Measurements from ENCODE around the gene CMSS1. TPM values are rescaled to one million over a fixed set of nuclear protein-coding genes. Genes with fewer than 3 reads are reported as not detected.
A peak's percentile ranks its signal among the peaks of the same experiment; 100 is the strongest.

CMSS1 gene
- total RNA-seq, 1 donor from 2014 or later: 28.4 TPM

- no peak for DNase-seq (ENCODE audit: low read depth)
- no peak for TF ChIP-seq CTCF (conservative IDR thresholded peaks at IDR 0.05; ENCODE audit: low read depth, low read length)
- no peak overlapping the region for H3K4me3 ChIP-seq (ENCODE audit: low read depth, low read length)
These were observed 40.8 kb downstream of the CMSS1 start for GRCh38 chr3:99858469-99858868.

GRCh38 chr3:99859825-99860224, 42.2 kb downstream of the CMSS1 start:
- no peak overlapping the region for H3K4me3 ChIP-seq (ENCODE audit: low read depth, low read length)
- peak; percentile 76 for DNase-seq (ENCODE audit: low read depth)
- no peak for TF ChIP-seq CTCF (conservative IDR thresholded peaks at IDR 0.05; ENCODE audit: low read depth, low read length)

GRCh38 chr3:99861216-99861615, 43.6 kb downstream of the CMSS1 start:
- no peak for DNase-seq (ENCODE audit: low read depth)
- TF ChIP-seq CTCF (conservative IDR thresholded peaks at IDR 0.05; ENCODE audit: low read depth, low read length): no peak
- no peak overlapping the region for H3K4me3 ChIP-seq (ENCODE audit: low read depth, low read length)

GRCh38 chr3:99862208-99862607, 44.5 kb downstream of the CMSS1 start:
- peak; percentile 47 for DNase-seq (ENCODE audit: low read depth)
- TF ChIP-seq CTCF (conservative IDR thresholded peaks at IDR 0.05; ENCODE audit: low read depth, low read length): no peak
- no peak overlapping the region for H3K4me3 ChIP-seq (ENCODE audit: low read depth, low read length)

- no peak overlapping the region for H3K4me3 ChIP-seq (ENCODE audit: low read depth, low read length)
- no peak for DNase-seq (ENCODE audit: low read depth)
These were observed 45.3 kb downstream of the CMSS1 start for GRCh38 chr3:99863002-99863401.

GRCh38 chr3:99863588-99863987, 45.9 kb downstream of the CMSS1 start:
- DNase-seq (ENCODE audit: low read depth): no peak
- H3K4me3 ChIP-seq (ENCODE audit: low read depth, low read length): no peak overlapping the region
- TF ChIP-seq CTCF (conservative IDR thresholded peaks at IDR 0.05; ENCODE audit: low read depth, low read length): no peak

More at GRCh38 chr3:99863002-99863401, 45.3 kb downstream of the CMSS1 start:
- no peak for TF ChIP-seq CTCF (conservative IDR thresholded peaks at IDR 0.05; ENCODE audit: low read depth, low read length)

- H3K4me3 ChIP-seq (ENCODE audit: low read depth, low read length): no peak overlapping the region
- no peak for TF ChIP-seq CTCF (conservative IDR thresholded peaks at IDR 0.05; ENCODE audit: low read depth, low read length)
- DNase-seq (ENCODE audit: low read depth): no peak
These were observed 46.6 kb downstream of the CMSS1 start for GRCh38 chr3:99864289-99864688.

All from epithelial cell of proximal tubule (primary cell).